ENCODE data around the gene C11orf68.

Gene C11orf68

DNA sequence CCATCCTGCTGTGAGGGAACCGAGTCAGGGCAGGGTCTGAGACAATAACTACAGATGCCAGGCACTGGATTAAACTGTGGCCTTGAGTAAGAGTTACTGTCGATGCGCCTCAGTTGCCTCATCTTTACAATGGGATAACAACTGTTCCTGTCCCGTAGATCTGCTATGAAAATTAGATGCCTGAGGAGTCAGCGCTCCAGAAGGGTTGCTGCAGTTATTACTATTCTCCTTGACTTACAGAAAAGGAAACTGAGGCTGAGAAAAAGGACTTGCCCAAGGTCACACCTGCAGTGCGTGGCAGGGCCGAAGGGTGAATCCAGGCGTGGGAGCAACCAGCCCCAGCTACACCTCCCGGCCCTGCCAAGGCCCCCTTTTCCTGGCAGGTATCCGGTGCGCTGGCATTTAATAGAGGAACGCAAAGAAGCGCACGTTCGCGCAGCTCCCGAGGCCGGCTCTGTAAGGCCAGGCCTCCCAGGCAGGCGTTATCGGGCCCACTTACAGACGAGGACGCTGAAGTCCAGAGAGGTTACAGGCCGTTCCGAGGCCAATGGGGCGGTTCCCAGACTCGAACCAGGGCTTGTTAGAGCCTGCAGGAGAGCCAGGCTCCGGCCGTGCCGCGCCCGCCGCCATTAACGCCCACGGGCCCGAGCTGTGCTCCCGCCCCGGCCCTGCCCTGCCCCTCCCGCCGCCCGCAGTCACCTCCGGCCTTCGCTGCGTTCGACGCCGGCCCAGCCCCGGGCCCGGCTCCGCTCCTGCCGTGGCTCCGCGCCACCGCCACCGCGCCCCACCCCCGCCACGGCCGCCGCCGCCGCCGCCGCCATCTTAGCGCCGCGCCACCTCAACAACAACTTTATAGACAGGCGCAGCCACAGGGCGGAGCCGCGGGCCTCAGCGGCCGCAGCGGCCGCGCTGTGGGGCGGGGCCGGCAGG is at the start of gene C11orf68:
TSS of gene C11orf68 (minus strand) at position 852 of the 930 bp plus-strand sequence. CDS start at position 821, 31 bp downstream.
- Histone ChIP-seq H3K4me3 (ENCODE audit: low read depth, low read length) (peak within 1 kb of the TSS; percentile 88), H3K27me3 (replicated peaks) (no peaks in the 10 kb centered on the region), H3K27ac (peak within 1 kb of the TSS; percentile 93), H3K36me3 (replicated peaks) (peaks cover 21% of the 10 kb centered on the region)
- in situ Hi-C loops (cut with HindIII; ENCODE audit: low pct_ligation_motif_present, low sequenced_read_pairs): no loop called here
- DNase-seq: no peak
- TF ChIP-seq, protein P1, sequence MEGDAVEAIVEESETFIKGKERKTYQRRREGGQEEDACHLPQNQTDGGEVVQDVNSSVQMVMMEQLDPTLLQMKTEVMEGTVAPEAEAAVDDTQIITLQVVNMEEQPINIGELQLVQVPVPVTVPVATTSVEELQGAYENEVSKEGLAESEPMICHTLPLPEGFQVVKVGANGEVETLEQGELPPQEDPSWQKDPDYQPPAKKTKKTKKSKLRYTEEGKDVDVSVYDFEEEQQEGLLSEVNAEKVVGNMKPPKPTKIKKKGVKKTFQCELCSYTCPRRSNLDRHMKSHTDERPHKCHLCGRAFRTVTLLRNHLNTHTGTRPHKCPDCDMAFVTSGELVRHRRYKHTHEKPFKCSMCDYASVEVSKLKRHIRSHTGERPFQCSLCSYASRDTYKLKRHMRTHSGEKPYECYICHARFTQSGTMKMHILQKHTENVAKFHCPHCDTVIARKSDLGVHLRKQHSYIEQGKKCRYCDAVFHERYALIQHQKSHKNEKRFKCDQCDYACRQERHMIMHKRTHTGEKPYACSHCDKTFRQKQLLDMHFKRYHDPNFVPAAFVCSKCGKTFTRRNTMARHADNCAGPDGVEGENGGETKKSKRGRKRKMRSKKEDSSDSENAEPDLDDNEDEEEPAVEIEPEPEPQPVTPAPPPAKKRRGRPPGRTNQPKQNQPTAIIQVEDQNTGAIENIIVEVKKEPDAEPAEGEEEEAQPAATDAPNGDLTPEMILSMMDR (IDR thresholded peaks at IDR 0.05; ENCODE audit: low read depth, low read length, missing control alignments): no peak

DNA sequence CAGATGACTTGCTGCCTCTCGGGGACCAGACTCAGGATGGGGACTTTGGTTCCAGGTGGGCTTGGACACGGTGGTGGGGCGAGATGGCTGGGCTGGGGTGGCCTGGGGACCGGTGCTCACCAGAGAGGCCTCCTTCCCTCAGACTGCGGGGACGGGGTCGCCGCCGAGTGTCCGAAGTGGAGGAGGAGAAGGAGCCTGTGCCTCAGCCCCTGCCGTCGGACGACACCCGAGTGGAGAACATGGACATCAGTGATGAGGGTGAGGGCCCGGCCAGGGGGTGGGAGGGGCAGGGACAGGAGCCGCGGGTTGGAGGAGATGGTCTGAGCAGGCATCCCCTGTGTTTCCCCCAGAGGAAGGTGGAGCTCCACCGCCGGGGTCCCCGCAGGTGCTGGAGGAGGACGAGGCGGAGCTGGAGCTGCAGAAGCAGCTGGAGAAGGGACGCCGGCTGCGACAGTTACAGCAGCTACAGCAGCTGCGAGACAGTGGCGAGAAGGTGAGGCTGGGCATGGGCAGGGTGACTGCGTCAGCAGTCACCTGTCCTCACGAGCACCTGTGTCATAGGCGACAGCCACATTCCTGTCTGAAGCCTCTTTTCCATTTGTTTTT is 48.6 kb upstream of the C11orf68 start:
- in situ Hi-C loops (cut with HindIII; ENCODE audit: low pct_ligation_motif_present, low sequenced_read_pairs): no loop called here
- DNase-seq: no peak
- no peaks in the 10 kb centered on the region for H3K27me3 ChIP-seq (replicated peaks)
- no peak overlapping the region for H3K27ac ChIP-seq
- H3K36me3 ChIP-seq (replicated peaks): peaks cover 57% of the 10 kb centered on the region
- no peak overlapping the region for H3K4me3 ChIP-seq (ENCODE audit: low read depth, low read length)
- TF ChIP-seq, protein P1 (IDR thresholded peaks at IDR 0.05; ENCODE audit: low read depth, low read length, missing control alignments): no peak

DNA sequence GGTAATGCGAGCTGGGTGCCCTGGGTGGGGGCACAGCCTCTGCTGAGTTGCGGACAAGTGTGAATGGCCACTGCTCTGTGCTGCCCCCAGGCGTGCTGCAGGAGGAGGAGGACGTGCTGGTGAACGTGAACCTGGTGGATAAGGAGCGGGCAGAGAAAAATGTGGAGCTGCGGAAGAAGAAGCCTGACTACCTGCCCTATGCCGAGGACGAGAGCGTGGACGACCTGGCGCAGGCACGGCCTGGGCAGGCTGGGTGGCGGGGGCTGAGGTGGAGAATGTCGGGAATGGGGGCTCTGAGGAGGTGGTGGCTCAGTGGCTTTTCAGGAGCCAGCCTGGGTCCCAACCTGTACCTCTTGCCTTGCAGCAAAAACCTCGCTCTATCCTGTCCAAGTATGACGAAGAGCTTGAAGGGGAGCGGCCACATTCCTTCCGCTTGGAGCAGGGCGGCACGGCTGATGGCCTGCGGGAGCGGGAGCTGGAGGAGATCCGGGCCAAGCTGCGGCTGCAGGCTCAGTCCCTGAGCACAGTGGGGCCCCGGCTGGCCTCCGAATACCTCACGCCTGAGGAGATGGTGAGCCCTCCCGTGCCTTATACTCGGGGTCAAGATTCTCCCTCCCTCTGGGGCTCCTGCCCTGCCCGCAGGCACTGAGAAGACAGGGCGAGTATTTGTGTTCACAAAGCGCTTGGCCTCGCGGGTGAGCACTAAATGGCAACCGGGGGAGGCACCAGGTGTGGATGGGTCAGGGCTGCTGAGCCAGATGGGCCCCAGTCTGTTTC is 47.3 kb upstream of the C11orf68 start:
- Histone ChIP-seq H3K27me3 (replicated peaks) (no peaks in the 10 kb centered on the region), H3K27ac (no peak overlapping the region), H3K4me3 (ENCODE audit: low read depth, low read length) (no peak overlapping the region), H3K36me3 (replicated peaks) (peaks cover 54% of the 10 kb centered on the region)
- DNase-seq: no peak
- TF ChIP-seq, protein P1 (IDR thresholded peaks at IDR 0.05; ENCODE audit: low read depth, low read length, missing control alignments): no peak
- in situ Hi-C loops (cut with HindIII; ENCODE audit: low pct_ligation_motif_present, low sequenced_read_pairs): no loop called here

DNA sequence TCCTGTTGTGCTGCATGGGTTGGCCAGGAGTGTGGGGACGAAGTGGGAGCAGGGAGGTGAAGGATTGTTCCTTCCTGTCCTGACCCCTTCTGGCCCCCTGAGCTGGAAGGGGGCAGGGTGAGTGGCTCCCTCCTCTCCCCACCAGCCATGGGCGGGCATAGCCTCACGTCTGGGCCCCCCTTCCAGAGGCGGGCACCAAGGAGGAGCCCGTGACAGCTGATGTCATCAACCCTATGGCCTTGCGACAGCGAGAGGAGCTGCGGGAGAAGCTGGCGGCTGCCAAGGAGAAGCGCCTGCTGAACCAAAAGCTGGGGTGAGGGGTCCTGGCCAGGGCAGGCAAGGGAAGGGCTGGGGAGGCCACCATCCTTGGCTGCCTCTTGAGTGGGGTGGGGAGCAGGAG is 46.0 kb upstream of the C11orf68 start:
- no peak for DNase-seq
- Histone ChIP-seq H3K4me3 (ENCODE audit: low read depth, low read length) (no peak overlapping the region), H3K36me3 (replicated peaks) (peaks cover 54% of the 10 kb centered on the region), H3K27ac (no peak overlapping the region), H3K27me3 (replicated peaks) (no peaks in the 10 kb centered on the region)
- TF ChIP-seq, protein P1 (IDR thresholded peaks at IDR 0.05; ENCODE audit: low read depth, low read length, missing control alignments): no peak
- in situ Hi-C loops (cut with HindIII; ENCODE audit: low pct_ligation_motif_present, low sequenced_read_pairs): no loop called here

DNA sequence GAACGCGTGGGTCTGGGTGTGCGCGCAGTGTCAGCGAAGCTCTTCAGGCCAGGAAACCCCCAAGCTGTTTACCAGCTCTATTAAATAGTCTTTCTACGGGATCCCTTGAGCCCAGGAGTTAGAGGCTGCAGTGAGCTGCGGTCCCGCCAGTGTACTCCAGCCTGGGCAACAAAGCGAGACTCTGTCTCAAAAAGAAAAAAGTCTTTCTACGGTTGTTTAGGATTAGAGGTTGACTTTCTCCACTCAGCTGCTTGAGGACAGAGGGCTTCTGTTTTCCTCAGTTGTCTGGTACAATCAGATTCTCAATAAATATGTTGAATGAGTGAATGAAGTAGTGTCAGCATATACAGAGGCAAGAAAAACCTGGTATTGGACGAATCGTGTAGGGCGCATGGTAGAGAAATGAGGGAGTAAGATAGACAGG is 43.3 kb upstream of the C11orf68 start:
- Histone ChIP-seq H3K36me3 (replicated peaks) (peaks cover 31% of the 10 kb centered on the region), H3K27ac (no peak overlapping the region), H3K27me3 (replicated peaks) (no peaks in the 10 kb centered on the region), H3K4me3 (ENCODE audit: low read depth, low read length) (peak overlapping the region; percentile 81)
- TF ChIP-seq, protein P1 (IDR thresholded peaks at IDR 0.05; ENCODE audit: low read depth, low read length, missing control alignments): no peak
- no peak for DNase-seq
- in situ Hi-C loops (cut with HindIII; ENCODE audit: low pct_ligation_motif_present, low sequenced_read_pairs): no loop called here
